Astrocyte (in vitro differentiated cells and primary cell): ENCODE data around the gene ZC3H12C.

ENCODE experiments used
- EZH2 ChIP-seq: IDR thresholded peaks from 2 replicates; pipeline ENCODE4 v1.6.1; 2012; ENCODE audit warnings: mild to moderate bottlenecking, low read length, inconsistent platforms; ENCODE audit not compliant: insufficient read depth
- TF ChIP-seq, protein P1 (sequence below): IDR thresholded peaks from 2 replicates; pipeline ENCODE4 v1.5.1; 2011; ENCODE audit warnings: low read depth, mild to moderate bottlenecking, inconsistent platforms, low read length, moderate library complexity; ENCODE audit not compliant: insufficient read depth

DNA sequence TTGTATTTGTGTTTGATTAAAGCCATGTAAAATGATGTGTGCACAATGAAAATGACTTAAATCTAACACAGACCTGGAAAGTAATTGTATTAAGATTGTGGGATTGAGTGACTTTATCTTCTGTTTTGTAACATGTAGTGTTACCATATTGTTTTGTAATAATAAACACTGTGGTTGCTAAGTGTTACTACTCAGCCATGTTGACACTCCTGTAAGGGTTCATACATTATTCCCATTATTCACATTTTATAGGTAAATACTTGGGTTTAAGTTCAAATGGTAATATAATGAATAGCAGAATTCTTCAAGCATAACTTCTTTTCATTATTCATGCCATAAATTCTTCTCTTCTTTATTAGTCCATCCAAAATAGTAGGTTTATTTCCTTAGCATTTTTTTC, 69.0 kb downstream of the ZC3H12C start:
- TF ChIP-seq, protein P1, sequence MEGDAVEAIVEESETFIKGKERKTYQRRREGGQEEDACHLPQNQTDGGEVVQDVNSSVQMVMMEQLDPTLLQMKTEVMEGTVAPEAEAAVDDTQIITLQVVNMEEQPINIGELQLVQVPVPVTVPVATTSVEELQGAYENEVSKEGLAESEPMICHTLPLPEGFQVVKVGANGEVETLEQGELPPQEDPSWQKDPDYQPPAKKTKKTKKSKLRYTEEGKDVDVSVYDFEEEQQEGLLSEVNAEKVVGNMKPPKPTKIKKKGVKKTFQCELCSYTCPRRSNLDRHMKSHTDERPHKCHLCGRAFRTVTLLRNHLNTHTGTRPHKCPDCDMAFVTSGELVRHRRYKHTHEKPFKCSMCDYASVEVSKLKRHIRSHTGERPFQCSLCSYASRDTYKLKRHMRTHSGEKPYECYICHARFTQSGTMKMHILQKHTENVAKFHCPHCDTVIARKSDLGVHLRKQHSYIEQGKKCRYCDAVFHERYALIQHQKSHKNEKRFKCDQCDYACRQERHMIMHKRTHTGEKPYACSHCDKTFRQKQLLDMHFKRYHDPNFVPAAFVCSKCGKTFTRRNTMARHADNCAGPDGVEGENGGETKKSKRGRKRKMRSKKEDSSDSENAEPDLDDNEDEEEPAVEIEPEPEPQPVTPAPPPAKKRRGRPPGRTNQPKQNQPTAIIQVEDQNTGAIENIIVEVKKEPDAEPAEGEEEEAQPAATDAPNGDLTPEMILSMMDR: no peak
- no peak for TF ChIP-seq EZH2
